GM23248 (cell line): ENCODE data around the gene IL31RA. TPM values are rescaled to one million over a fixed set of nuclear protein-coding genes. Genes with fewer than 3 reads are reported as not detected.

Experiments used
- DNase-seq: peaks from one replicate; pipeline ENCODE4 v3.0.0-alpha.2; 2015
- H2AFZ ChIP-seq: fragments of 200-600 bp; sonication (generic); 2 replicates; pipeline ENCODE4 v1.6.1; 2016; ENCODE audit warnings: antibody characterized with exemption
- H3F3A ChIP-seq: fragments of 200-600 bp; sonication (generic); 2 replicates; pipeline ENCODE4 v1.6.1; 2016; ENCODE audit warnings: mild to moderate bottlenecking, antibody characterized with exemption, mixed run types; ENCODE audit not compliant: insufficient read depth
- H3K27ac ChIP-seq: fragments of 200-600 bp; sonication (generic); 2 replicates; pipeline ENCODE4 v1.5.1; 2016; ENCODE audit warnings: mild to moderate bottlenecking
- H3K27me3 ChIP-seq: fragments of 200-600 bp; sonication (generic); replicated peaks from 2 replicates; pipeline ENCODE4 v1.6.1; 2016; ENCODE audit warnings: mild to moderate bottlenecking; ENCODE audit not compliant: insufficient read depth
- H3K36me3 ChIP-seq: fragments of 200-600 bp; sonication (generic); 2 replicates; pipeline ENCODE4 v1.6.1; 2016; ENCODE audit warnings: low read depth, mild to moderate bottlenecking
- H3K4me1 ChIP-seq: fragments of 200-600 bp; sonication (generic); 2 replicates; pipeline ENCODE4 v1.6.1; 2016; ENCODE audit warnings: mild to moderate bottlenecking; ENCODE audit not compliant: insufficient read depth
- H3K4me2 ChIP-seq: fragments of 200-600 bp; sonication (generic); one replicate; pipeline ENCODE4 v1.6.1; 2016; ENCODE audit warnings: mild to moderate bottlenecking; ENCODE audit not compliant: unreplicated experiment
- H3K4me3 ChIP-seq: fragments of 200-600 bp; sonication (generic); 2 replicates; pipeline ENCODE4 v1.5.1; 2016; ENCODE audit warnings: mild to moderate bottlenecking
- H3K79me2 ChIP-seq: fragments of 200-600 bp; sonication (generic); 2 replicates; pipeline ENCODE4 v1.6.1; 2016; ENCODE audit warnings: mild to moderate bottlenecking; ENCODE audit not compliant: insufficient read depth
- H3K9ac ChIP-seq: fragments of 200-600 bp; sonication (generic); 2 replicates; pipeline ENCODE4 v1.6.1; 2016; ENCODE audit warnings: mild to moderate bottlenecking
- H3K9me2 ChIP-seq: fragments of 200-600 bp; sonication (generic); 2 replicates; pipeline ENCODE4 v1.6.1; 2016; ENCODE audit warnings: mixed run types, mild to moderate bottlenecking, moderate library complexity; ENCODE audit not compliant: insufficient read depth
- H3K9me3 ChIP-seq: fragments of 200-600 bp; sonication (generic); one replicate; pipeline ENCODE4 v1.6.1; 2017; ENCODE audit warnings: low read depth
- H4K20me1 ChIP-seq: fragments of 200-600 bp; sonication (generic); 2 replicates; pipeline ENCODE4 v1.6.0; 2016; ENCODE audit not compliant: insufficient read depth
- EZH2 ChIP-seq: fragments of 200-600 bp; sonication (generic); IDR thresholded peaks from 2 replicates; pipeline ENCODE4 v1.6.1; 2018; ENCODE audit warnings: antibody characterized with exemption, mild to moderate bottlenecking; ENCODE audit not compliant: insufficient read depth, poor library complexity, severe bottlenecking
- EZH2phosphoT487 ChIP-seq: fragments of 200-600 bp; sonication (generic); IDR thresholded peaks from 2 replicates; pipeline ENCODE4 v1.6.1; 2018; ENCODE audit warnings: antibody characterized with exemption, moderate library complexity, mild to moderate bottlenecking, low read depth; ENCODE audit not compliant: insufficient read depth
- WGBS, 2 experiments: methylation state at CpG; one replicate each; pipeline ENCODE4 v1.1.6; 2015 to 2017; ENCODE audit warnings: low lambda C conversion rate in 2 of 2, low coverage in 1 of 2; ENCODE audit errors: missing lambda C conversion rate in 2 of 2; 5-methylcytosine and 5-hydroxymethylcytosine counted together
- in situ Hi-C: fragments of 300-500 bp; cut with MboI; formaldehyde crosslinking; loops from 2 replicates; pipeline ENCODE4 v1.15.0; 2020
- polyA plus RNA-seq: library from polyadenylated mRNA; unstranded; fragments of >200 nt; fragmentation: Nextera tagmentation; extraction: Ambion mirVana; gene quantifications from 2 replicates; pipeline ENCODE4 v1.2.1, GENCODE V29; 2016
- total RNA-seq: library from RNA; depleted of rRNA; stranded (reverse); fragments of >200 nt; shearing (Covaris generic); gene quantifications from 2 replicates; pipeline ENCODE4 v1.2.3, GENCODE V29; 2014

IL31RA gene
- total and polyA plus RNA-seq, 2 experiments from 2014 or later = 0.08 TPM; not detected in 1

GRCh38 chr5:55892479-55892878 is 41.3 kb downstream of the IL31RA start:
- no peaks in the 10 kb centered on the region for H3K27me3 ChIP-seq
- 5 to 8% methylated on average over 2 of the region's 2 CpGs for WGBS, 2 experiments

GRCh38 chr5:55894135-55894534 is 43.0 kb downstream of the IL31RA start:
- no peaks in the 10 kb centered on the region for H3K36me3 ChIP-seq
- TF ChIP-seq EZH2phosphoT487 (no peak), EZH2 (no peak)
- no peak overlapping the region for H3K9ac ChIP-seq
- DNase-seq = no peak
- no peaks in the 10 kb centered on the region for H3K79me2 ChIP-seq
- H3K27ac ChIP-seq = no peak overlapping the region
- H2AFZ ChIP-seq = no peak overlapping the region
- H3K4me1 ChIP-seq = peaks cover 15% of the 10 kb centered on the region
- in situ Hi-C loops = no loop called here
- no peaks in the 10 kb centered on the region for H3K27me3 ChIP-seq
- WGBS, 2 experiments = 33 to 36% methylated on average over 3 of the region's 3 CpGs
- no peaks in the 10 kb centered on the region for H4K20me1 ChIP-seq
- H3K9me2 ChIP-seq = no peaks in the 10 kb centered on the region
- H3K9me3 ChIP-seq = no peaks in the 10 kb centered on the region
- H3F3A ChIP-seq = peaks cover 25% of the 10 kb centered on the region
- H3K4me3 ChIP-seq = no peak overlapping the region
- H3K4me2 ChIP-seq = no peak overlapping the region

More at GRCh38 chr5:55892479-55892878, 41.3 kb downstream of the IL31RA start:
- TF ChIP-seq EZH2phosphoT487 (no peak), EZH2 (no peak)
- Histone ChIP-seq H2AFZ (no peak overlapping the region), H3K4me2 (no peak overlapping the region), H3K36me3 (no peaks in the 10 kb centered on the region), H4K20me1 (no peaks in the 10 kb centered on the region), H3K79me2 (no peaks in the 10 kb centered on the region), H3K4me3 (no peak overlapping the region), H3K9ac (no peak overlapping the region), H3K4me1 (peaks cover 5% of the 10 kb centered on the region), H3K9me2 (no peaks in the 10 kb centered on the region), H3F3A (peaks cover 17% of the 10 kb centered on the region), H3K27ac (no peak overlapping the region), H3K9me3 (no peaks in the 10 kb centered on the region)
- no peak for DNase-seq
- in situ Hi-C loops = no loop called here

- 97 to 100% methylated on average over 3 of the region's 3 CpGs for WGBS, 2 experiments
- in situ Hi-C loops = no loop called here
- H3K4me3 ChIP-seq = no peak overlapping the region
- H3K79me2 ChIP-seq = no peaks in the 10 kb centered on the region
- no peak overlapping the region for H3K27ac ChIP-seq
- no peaks in the 10 kb centered on the region for H3K27me3 ChIP-seq
- DNase-seq = no peak
- TF ChIP-seq EZH2 (no peak), EZH2phosphoT487 (no peak)
- no peak overlapping the region for H2AFZ ChIP-seq
- no peaks in the 10 kb centered on the region for H3K9me2 ChIP-seq
- H3K4me2 ChIP-seq = no peak overlapping the region
- peaks cover 27% of the 10 kb centered on the region for H3K4me1 ChIP-seq
- H3K9me3 ChIP-seq = no peaks in the 10 kb centered on the region
- no peaks in the 10 kb centered on the region for H3K36me3 ChIP-seq
- peaks cover 37% of the 10 kb centered on the region for H3F3A ChIP-seq
- H4K20me1 ChIP-seq = no peaks in the 10 kb centered on the region
- no peak overlapping the region for H3K9ac ChIP-seq
Measured at GRCh38 chr5:55895346-55895745, 44.2 kb downstream of the IL31RA start.

GRCh38 chr5:55896238-55896637 is 45.1 kb downstream of the IL31RA start:
- Histone ChIP-seq H3K4me1 (peaks cover 30% of the 10 kb centered on the region), H3F3A (peaks cover 41% of the 10 kb centered on the region), H3K4me2 (no peak overlapping the region), H3K27ac (no peak overlapping the region), H3K79me2 (no peaks in the 10 kb centered on the region), H3K9me3 (no peaks in the 10 kb centered on the region), H4K20me1 (no peaks in the 10 kb centered on the region), H3K9me2 (no peaks in the 10 kb centered on the region), H2AFZ (no peak overlapping the region), H3K4me3 (no peak overlapping the region), H3K9ac (no peak overlapping the region), H3K27me3 (no peaks in the 10 kb centered on the region), H3K36me3 (no peaks in the 10 kb centered on the region)
- WGBS, 2 experiments = 98 to 100% methylated on average over 1 to 2 of the region's 2 CpGs
- in situ Hi-C loops = no loop called here
- no peak for DNase-seq
- TF ChIP-seq EZH2 = no peak
- no peak for TF ChIP-seq EZH2phosphoT487

- in situ Hi-C loops = no loop called here
- H3K79me2 ChIP-seq = no peaks in the 10 kb centered on the region
- TF ChIP-seq EZH2phosphoT487 = no peak
- no peak for TF ChIP-seq EZH2
- no peaks in the 10 kb centered on the region for H3K9me3 ChIP-seq
- H3K27me3 ChIP-seq = no peaks in the 10 kb centered on the region
- DNase-seq = peak; percentile 42
- peaks cover 41% of the 10 kb centered on the region for H3F3A ChIP-seq
- H2AFZ ChIP-seq = no peak overlapping the region
- WGBS, 2 experiments = 22 to 50% methylated on average over 1 to 2 of the region's 2 CpGs
- no peak overlapping the region for H3K4me3 ChIP-seq
- no peak overlapping the region for H3K27ac ChIP-seq
- H3K9ac ChIP-seq = no peak overlapping the region
- no peaks in the 10 kb centered on the region for H3K9me2 ChIP-seq
- H3K4me2 ChIP-seq = no peak overlapping the region
- no peaks in the 10 kb centered on the region for H4K20me1 ChIP-seq
- H3K4me1 ChIP-seq = peaks cover 30% of the 10 kb centered on the region
- no peaks in the 10 kb centered on the region for H3K36me3 ChIP-seq
Measured at GRCh38 chr5:55896663-55897062, 45.5 kb downstream of the IL31RA start.
